Panc1 (cell line): ENCODE data around the gene CMKLR1. TPM values are rescaled to one million over a fixed set of nuclear protein-coding genes. Genes with fewer than 3 reads are reported as not detected.

Experiments
- ATAC-seq: fragments of 200-7000 bp; cut with Tn5 transposase; 2 replicates; pipeline ENCODE4 v1.9.1; 2020; ENCODE audit warnings: mild to moderate bottlenecking, moderate library complexity
- BruUV-seq: library from RNA; stranded (reverse); fragments of 400-500 nt; replicated peaks from 2 replicates; lab custom pipeline; 2021; lab: Mats Ljungman, UMichigan
- CTCF ChIA-PET: fragments of 300-600 bp; sonication (Branson Sonifier 250); formaldehyde crosslinking; loops from one replicate; lab custom pipeline; 2022; ENCODE audit warnings: antibody characterized with exemption; lab: Charles Lee
- POLR2A ChIA-PET: fragments of 300-600 bp; sonication (Branson Sonifier 250); formaldehyde crosslinking; loops from one replicate; lab custom pipeline; 2022; ENCODE audit warnings: antibody characterized with exemption; lab: Charles Lee
- DNase-seq: peaks from one replicate; pipeline ENCODE4 v3.0.0-alpha.2; 2010; ENCODE audit warnings: low read depth, low spot score
- H3K27ac ChIP-seq: 2 replicates; pipeline ENCODE4 v1.5.1; 2011; ENCODE audit warnings: mild to moderate bottlenecking, low read length, inconsistent platforms
- H3K27me3 ChIP-seq: fragments of 200-500 bp; sonication (Bioruptor generic); 2 replicates; pipeline ENCODE4 v1.6.0; 2014; ENCODE audit warnings: low read length, inconsistent platforms; ENCODE audit not compliant: control insufficient read depth, insufficient read depth
- H3K36me3 ChIP-seq: fragments of 200-500 bp; sonication (Bioruptor generic); 2 replicates; pipeline ENCODE4 v1.5.1; 2014; ENCODE audit warnings: inconsistent platforms, mild to moderate bottlenecking, low read length, moderate library complexity; ENCODE audit not compliant: control insufficient read depth, insufficient read depth
- H3K4me1 ChIP-seq: 2 replicates; pipeline ENCODE4 v1.5.1; 2011; ENCODE audit warnings: inconsistent platforms, mild to moderate bottlenecking, low read length, moderate library complexity; ENCODE audit not compliant: control insufficient read depth, insufficient read depth
- H3K4me3 ChIP-seq, 2 experiments: 2 replicates each; pipeline ENCODE4 v1.5.1; 2011 to 2012; ENCODE audit warnings: low read depth in 2 of 2, low read length in 2 of 2, mild to moderate bottlenecking in 2 of 2, inconsistent platforms in 1 of 2, moderate library complexity in 1 of 2
- H3K9me3 ChIP-seq: fragments of 200-500 bp; sonication (Bioruptor generic); 2 replicates; pipeline ENCODE4 v1.5.1; 2014; ENCODE audit warnings: low read depth, mild to moderate bottlenecking, inconsistent platforms, low read length, moderate library complexity; ENCODE audit not compliant: control insufficient read depth, insufficient read depth
- POLR2AphosphoS5 ChIP-seq: IDR thresholded peaks from 2 replicates; pipeline ENCODE4 v1.6.1; 2012; ENCODE audit warnings: mild to moderate bottlenecking, low read depth, low read length, moderate library complexity
- SIN3A ChIP-seq: IDR thresholded peaks from 2 replicates; pipeline ENCODE4 v1.6.1; 2012; ENCODE audit warnings: low read depth, mild to moderate bottlenecking, low read length, moderate library complexity, borderline replicate concordance; ENCODE audit not compliant: insufficient read depth
- TCF7L2 ChIP-seq: IDR thresholded peaks from 2 replicates; pipeline ENCODE4 v1.6.1; 2011; ENCODE audit warnings: mild to moderate bottlenecking, low read depth, low read length, inconsistent platforms
- in situ Hi-C: cut with HindIII; loops from 2 replicates; pipeline ENCODE4 v1.10.0; 2016; ENCODE audit warnings: low sequenced_read_pairs, low pct_unique_long_range_greater_than_20kb
- intact Hi-C: fragments of 100-400 bp; cut with micrococcal nuclease; formaldehyde crosslinking; loops from one replicate; pipeline ENCODE4 v1.10.0; 2022; ENCODE audit not compliant: unreplicated experiment
- total RNA-seq: library from RNA; stranded (reverse); gene quantifications from one replicate; pipeline ENCODE4 v1.2.1, GENCODE V29; 2021; ENCODE audit not compliant: unreplicated experiment
- TF ChIP-seq, protein P1 (sequence below): fragments of 450-650 bp; IDR thresholded peaks from 2 replicates; pipeline ENCODE4 v1.5.1; 2017; ENCODE audit warnings: mild to moderate bottlenecking
- TF ChIP-seq, protein P2 (sequence below), 2 experiments: IDR thresholded peaks; 2 replicates each; pipeline ENCODE4 v1.6.1; 2011 to 2012; ENCODE audit warnings: low read depth in 2 of 2, control low read depth in 1 of 2, low read length in 1 of 2, mild to moderate bottlenecking in 1 of 2, moderate library complexity in 1 of 2; ENCODE audit not compliant: insufficient read depth in 1 of 2

The CMKLR1 gene
- total RNA-seq, 1 experiment from 2014 or later = 0.03 TPM

DNA sequence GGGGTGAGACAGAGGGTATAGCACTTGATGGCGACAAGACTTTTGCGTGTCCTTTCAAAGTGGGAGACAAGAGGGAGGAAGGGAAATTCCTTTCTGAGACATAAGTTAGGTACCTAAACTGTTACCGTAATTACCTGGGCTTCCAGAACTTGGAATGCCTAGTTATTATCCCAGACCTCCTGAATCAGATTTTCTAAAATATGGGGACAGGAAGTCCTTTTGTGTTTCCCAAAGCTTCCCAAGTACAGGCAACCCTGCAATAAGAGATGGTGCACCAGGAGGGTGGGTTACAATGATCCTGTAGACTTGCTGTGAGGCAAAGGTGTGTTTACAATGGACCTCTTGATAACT lies 83.9 kb downstream of the CMKLR1 start:
- intact Hi-C loops (no loop called here), in situ Hi-C loops (no loop called here)
- ChIA-PET POLR2A (no interaction called here), CTCF (no interaction called here)
- Histone ChIP-seq H3K4me3 (no peak overlapping the region), H3K4me1 (no peaks in the 10 kb centered on the region), H3K9me3 (peaks cover 2% of the 10 kb centered on the region; the same call in 1 of the 2 replicates), H3K36me3 (no peaks in the 10 kb centered on the region), H3K27me3 (peaks cover 7% of the 10 kb centered on the region; the same call in 1 of the 2 replicates), H3K27ac (no peak overlapping the region)
- no peak for ATAC-seq
- TF ChIP-seq TCF7L2 (no peak), POLR2AphosphoS5 (no peak), SIN3A (no peak)
- TF ChIP-seq, protein P1, sequence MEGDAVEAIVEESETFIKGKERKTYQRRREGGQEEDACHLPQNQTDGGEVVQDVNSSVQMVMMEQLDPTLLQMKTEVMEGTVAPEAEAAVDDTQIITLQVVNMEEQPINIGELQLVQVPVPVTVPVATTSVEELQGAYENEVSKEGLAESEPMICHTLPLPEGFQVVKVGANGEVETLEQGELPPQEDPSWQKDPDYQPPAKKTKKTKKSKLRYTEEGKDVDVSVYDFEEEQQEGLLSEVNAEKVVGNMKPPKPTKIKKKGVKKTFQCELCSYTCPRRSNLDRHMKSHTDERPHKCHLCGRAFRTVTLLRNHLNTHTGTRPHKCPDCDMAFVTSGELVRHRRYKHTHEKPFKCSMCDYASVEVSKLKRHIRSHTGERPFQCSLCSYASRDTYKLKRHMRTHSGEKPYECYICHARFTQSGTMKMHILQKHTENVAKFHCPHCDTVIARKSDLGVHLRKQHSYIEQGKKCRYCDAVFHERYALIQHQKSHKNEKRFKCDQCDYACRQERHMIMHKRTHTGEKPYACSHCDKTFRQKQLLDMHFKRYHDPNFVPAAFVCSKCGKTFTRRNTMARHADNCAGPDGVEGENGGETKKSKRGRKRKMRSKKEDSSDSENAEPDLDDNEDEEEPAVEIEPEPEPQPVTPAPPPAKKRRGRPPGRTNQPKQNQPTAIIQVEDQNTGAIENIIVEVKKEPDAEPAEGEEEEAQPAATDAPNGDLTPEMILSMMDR = no peak
- TF ChIP-seq, protein P2, sequence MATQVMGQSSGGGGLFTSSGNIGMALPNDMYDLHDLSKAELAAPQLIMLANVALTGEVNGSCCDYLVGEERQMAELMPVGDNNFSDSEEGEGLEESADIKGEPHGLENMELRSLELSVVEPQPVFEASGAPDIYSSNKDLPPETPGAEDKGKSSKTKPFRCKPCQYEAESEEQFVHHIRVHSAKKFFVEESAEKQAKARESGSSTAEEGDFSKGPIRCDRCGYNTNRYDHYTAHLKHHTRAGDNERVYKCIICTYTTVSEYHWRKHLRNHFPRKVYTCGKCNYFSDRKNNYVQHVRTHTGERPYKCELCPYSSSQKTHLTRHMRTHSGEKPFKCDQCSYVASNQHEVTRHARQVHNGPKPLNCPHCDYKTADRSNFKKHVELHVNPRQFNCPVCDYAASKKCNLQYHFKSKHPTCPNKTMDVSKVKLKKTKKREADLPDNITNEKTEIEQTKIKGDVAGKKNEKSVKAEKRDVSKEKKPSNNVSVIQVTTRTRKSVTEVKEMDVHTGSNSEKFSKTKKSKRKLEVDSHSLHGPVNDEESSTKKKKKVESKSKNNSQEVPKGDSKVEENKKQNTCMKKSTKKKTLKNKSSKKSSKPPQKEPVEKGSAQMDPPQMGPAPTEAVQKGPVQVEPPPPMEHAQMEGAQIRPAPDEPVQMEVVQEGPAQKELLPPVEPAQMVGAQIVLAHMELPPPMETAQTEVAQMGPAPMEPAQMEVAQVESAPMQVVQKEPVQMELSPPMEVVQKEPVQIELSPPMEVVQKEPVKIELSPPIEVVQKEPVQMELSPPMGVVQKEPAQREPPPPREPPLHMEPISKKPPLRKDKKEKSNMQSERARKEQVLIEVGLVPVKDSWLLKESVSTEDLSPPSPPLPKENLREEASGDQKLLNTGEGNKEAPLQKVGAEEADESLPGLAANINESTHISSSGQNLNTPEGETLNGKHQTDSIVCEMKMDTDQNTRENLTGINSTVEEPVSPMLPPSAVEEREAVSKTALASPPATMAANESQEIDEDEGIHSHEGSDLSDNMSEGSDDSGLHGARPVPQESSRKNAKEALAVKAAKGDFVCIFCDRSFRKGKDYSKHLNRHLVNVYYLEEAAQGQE (IDR thresholded peaks at IDR 0.05; ENCODE audit: insufficient read depth in 1 of 2, low read depth in 2 of 2, low read length in 1 of 2) = no peak
- BruUV-seq = no TSS peak
- DNase-seq = no peak

DNA sequence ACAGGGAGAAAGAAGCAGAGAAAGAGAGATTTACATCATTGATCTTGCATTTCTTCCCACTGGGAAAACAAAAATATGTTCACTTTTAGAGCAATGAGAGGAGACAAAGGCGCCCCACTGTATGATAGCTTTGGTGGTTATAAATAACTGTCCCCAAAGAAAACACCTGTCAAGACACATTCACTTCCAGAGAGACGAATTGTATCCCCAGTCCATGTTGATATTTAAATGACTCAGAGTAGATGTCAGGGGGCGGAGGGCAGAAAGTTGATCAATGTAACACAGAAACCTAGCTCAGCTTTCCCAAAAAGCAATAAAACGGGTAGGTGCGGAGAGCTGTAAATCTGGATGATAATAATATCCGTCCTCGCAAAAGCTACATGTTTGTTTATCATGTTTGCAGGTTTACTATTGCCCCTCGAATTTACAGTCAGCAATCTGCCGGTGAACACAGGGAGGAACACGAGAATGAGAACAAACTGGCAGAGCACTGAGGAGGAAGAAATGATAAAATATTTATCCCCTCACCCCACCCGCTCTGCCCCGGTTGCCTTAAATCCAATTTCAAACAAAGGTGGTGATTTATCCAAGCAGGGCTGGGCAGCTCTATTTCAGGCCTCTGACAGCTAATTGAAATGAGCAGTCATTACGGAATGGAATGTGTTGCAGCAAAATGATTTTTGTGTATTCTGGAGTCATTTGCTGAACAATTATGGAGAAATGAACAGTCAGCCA lies 84.4 kb downstream of the CMKLR1 start:
- TF ChIP-seq POLR2AphosphoS5 (no peak), TCF7L2 (no peak), SIN3A (no peak)
- TF ChIP-seq, protein P1 = no peak
- TF ChIP-seq, protein P2 (IDR thresholded peaks at IDR 0.05; ENCODE audit: insufficient read depth in 1 of 2, low read depth in 2 of 2, low read length in 1 of 2) = no peak

More for the DNA sequence above, 84.4 kb downstream of the CMKLR1 start:
- no TSS peak for BruUV-seq
- POLR2A ChIA-PET = no interaction called here
- in situ Hi-C loops = no loop called here
- DNase-seq (no peak), ATAC-seq (no peak)
- CTCF ChIA-PET = no interaction called here
- intact Hi-C loops = no loop called here
- H3K4me1 ChIP-seq = no peaks in the 10 kb centered on the region
- H3K4me3 ChIP-seq = no peak overlapping the region
- no peaks in the 10 kb centered on the region for H3K36me3 ChIP-seq
- H3K27me3 ChIP-seq = peaks cover 7% of the 10 kb centered on the region; the same call in 1 of the 2 replicates
- H3K9me3 ChIP-seq = no peaks in the 10 kb centered on the region
- no peak overlapping the region for H3K27ac ChIP-seq
